Measurements from ENCODE around the gene NAALADL2.

DNA sequence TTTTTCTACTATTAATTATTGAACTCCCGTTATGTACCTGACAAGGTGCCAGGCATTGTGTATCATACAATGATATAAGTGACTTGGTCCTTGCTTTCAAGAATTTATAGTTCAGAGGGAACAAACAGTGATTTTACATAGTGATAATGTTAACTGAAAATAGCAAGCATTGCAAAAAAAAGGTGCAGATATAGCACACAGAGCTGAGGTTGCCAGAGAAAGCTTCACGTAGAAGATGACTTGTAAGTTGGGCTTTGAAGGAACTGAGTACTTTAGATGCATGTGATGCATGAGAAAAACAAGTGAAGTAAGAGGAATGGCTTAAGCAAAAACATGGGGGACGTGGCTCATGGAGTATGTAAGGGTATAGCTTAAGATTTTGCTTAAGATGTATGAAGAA is 584.5 kb downstream of the NAALADL2 start:
- no peak for TF ChIP-seq CTCF (IDR thresholded peaks at IDR 0.05)
- TF ChIP-seq POLR2A (IDR thresholded peaks at IDR 0.05): no peak
